ENCODE results near the gene TRPC3.
"Not testable (repeated sequence)": the region's sequence is repeated elsewhere in the genome, so short reads cannot be mapped to it uniquely, and the experiment has no call there.

The TRPC3 gene

GRCh38 chr4:121943941-121944340 lies 7.9 kb downstream of the TRPC3 start:
- no peak for DNase-seq

GRCh38 chr4:121939690-121940089 lies 12.2 kb downstream of the TRPC3 start:
- DNase-seq, result no peak

GRCh38 chr4:121938282-121939092 lies 13.4 kb downstream of the TRPC3 start:
- DNase-seq, result no peak

GRCh38 chr4:121936101-121936500 lies 15.8 kb downstream of the TRPC3 start:
- no peak for DNase-seq

GRCh38 chr4:121934635-121935034 lies 17.2 kb downstream of the TRPC3 start:
- DNase-seq, result no peak

- no peak for DNase-seq
These were observed 19.5 kb downstream of the TRPC3 start for GRCh38 chr4:121932212-121932974.

- no peak for DNase-seq
These were observed 21.6 kb downstream of the TRPC3 start for GRCh38 chr4:121930304-121930703.

GRCh38 chr4:121927948-121928347 lies 23.9 kb downstream of the TRPC3 start:
- DNase-seq, result no peak

- not testable (repeated sequence) for DNase-seq
These were observed 25.4 kb downstream of the TRPC3 start for GRCh38 chr4:121926490-121926889.

- DNase-seq, result no peak
These were observed 28.6 kb downstream of the TRPC3 start for GRCh38 chr4:121923306-121923705.

GRCh38 chr4:121913667-121914066 lies 38.2 kb downstream of the TRPC3 start:
- no peak for DNase-seq

GRCh38 chr4:121908346-121908745 lies 43.5 kb downstream of the TRPC3 start:
- no peak for DNase-seq

GRCh38 chr4:121900132-121900983 lies 51.5 kb downstream of the TRPC3 start:
- DNase-seq, result peak; percentile 48

- no peak for DNase-seq
These were observed 53.7 kb downstream of the TRPC3 start for GRCh38 chr4:121898150-121898549.

- DNase-seq, result no peak
These were observed 63.7 kb downstream of the TRPC3 start for GRCh38 chr4:121888134-121888533.

GRCh38 chr4:121885115-121885514 lies 66.7 kb downstream of the TRPC3 start:
- no peak for DNase-seq

- no peak for DNase-seq
These were observed 70.7 kb downstream of the TRPC3 start for GRCh38 chr4:121881158-121881557.

GRCh38 chr4:121879135-121879534 lies 72.7 kb downstream of the TRPC3 start:
- no peak for DNase-seq

- DNase-seq, result no peak
These were observed 74.7 kb downstream of the TRPC3 start for GRCh38 chr4:121877041-121877773.

- DNase-seq, result no peak
These were observed 75.8 kb downstream of the TRPC3 start for GRCh38 chr4:121876070-121876469.

- no peak for DNase-seq
These were observed 76.2 kb downstream of the TRPC3 start for GRCh38 chr4:121875652-121876051.

- no peak for DNase-seq
These were observed 78.3 kb downstream of the TRPC3 start for GRCh38 chr4:121873604-121874003.
